B cell (primary cell): ENCODE data around the gene DAG1.

Experiments used
- EZH2 ChIP-seq: IDR thresholded peaks from 2 replicates; pipeline ENCODE4 v1.6.1; 2012; ENCODE audit warnings: borderline replicate concordance, low read depth, mild to moderate bottlenecking, moderate library complexity, low read length; ENCODE audit not compliant: insufficient read depth, poor library complexity, severe bottlenecking
- TF ChIP-seq, protein P1 (sequence below): fragments of 200-600 bp; IDR thresholded peaks from one replicate; pipeline ENCODE4 v1.8.0; 2022; ENCODE audit warnings: antibody characterized with exemption, mild to moderate bottlenecking

DNA sequence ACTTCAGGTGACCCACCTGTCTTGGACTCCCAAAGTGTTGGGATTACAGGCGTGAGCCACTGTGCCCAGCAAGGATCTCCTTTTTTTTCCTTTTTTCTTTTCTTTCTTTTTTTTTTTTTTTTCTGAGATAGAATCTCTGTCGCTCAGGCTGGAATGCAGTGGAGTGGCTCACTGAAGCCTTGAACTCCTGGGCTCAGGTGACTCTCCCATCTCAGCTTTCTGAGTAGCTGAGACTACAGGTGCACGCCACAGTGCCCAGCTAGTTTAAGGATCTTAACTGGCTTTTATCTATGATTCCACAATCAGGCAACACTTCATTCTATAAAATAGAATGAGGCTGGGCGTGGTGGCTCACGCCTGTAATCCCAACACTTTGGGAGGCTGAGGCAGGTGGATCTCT is 24.7 kb upstream of the DAG1 start:
- TF ChIP-seq, protein P1, sequence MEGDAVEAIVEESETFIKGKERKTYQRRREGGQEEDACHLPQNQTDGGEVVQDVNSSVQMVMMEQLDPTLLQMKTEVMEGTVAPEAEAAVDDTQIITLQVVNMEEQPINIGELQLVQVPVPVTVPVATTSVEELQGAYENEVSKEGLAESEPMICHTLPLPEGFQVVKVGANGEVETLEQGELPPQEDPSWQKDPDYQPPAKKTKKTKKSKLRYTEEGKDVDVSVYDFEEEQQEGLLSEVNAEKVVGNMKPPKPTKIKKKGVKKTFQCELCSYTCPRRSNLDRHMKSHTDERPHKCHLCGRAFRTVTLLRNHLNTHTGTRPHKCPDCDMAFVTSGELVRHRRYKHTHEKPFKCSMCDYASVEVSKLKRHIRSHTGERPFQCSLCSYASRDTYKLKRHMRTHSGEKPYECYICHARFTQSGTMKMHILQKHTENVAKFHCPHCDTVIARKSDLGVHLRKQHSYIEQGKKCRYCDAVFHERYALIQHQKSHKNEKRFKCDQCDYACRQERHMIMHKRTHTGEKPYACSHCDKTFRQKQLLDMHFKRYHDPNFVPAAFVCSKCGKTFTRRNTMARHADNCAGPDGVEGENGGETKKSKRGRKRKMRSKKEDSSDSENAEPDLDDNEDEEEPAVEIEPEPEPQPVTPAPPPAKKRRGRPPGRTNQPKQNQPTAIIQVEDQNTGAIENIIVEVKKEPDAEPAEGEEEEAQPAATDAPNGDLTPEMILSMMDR: no peak
- TF ChIP-seq EZH2: no peak
